ENCODE measurements around the gene ENPP1.

DNA sequence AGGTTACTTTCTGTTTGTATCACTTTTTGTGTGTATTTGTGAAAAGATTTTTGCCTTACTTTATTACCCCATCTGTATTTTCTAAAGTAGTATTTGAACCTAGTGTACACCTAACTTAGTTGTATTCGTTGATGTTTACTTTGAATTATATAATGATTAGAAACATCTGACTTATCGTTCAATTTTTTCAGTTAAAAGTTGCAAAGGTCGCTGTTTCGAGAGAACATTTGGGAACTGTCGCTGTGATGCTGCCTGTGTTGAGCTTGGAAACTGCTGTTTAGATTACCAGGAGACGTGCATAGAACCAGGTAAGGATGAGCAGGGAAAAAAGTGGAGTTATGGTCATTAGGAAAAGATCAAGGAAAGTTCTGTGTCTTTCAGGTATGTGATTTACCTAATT is 42.0 kb downstream of the ENPP1 start:
- TF ChIP-seq, protein P1, sequence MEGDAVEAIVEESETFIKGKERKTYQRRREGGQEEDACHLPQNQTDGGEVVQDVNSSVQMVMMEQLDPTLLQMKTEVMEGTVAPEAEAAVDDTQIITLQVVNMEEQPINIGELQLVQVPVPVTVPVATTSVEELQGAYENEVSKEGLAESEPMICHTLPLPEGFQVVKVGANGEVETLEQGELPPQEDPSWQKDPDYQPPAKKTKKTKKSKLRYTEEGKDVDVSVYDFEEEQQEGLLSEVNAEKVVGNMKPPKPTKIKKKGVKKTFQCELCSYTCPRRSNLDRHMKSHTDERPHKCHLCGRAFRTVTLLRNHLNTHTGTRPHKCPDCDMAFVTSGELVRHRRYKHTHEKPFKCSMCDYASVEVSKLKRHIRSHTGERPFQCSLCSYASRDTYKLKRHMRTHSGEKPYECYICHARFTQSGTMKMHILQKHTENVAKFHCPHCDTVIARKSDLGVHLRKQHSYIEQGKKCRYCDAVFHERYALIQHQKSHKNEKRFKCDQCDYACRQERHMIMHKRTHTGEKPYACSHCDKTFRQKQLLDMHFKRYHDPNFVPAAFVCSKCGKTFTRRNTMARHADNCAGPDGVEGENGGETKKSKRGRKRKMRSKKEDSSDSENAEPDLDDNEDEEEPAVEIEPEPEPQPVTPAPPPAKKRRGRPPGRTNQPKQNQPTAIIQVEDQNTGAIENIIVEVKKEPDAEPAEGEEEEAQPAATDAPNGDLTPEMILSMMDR (conservative IDR thresholded peaks at IDR 0.05; ENCODE audit: low read length): no peak
- no peak for TF ChIP-seq EZH2phosphoT487 (IDR thresholded peaks at IDR 0.05; ENCODE audit: borderline replicate concordance, low read depth, low read length)

Measured in OCI-LY7 (cell line).